Right atrium auricular region (tissue), 2 donors: ENCODE results near the gene AMOTL2. TPM values are rescaled to one million over a fixed set of nuclear protein-coding genes. Genes with fewer than 3 reads are reported as not detected.

ENCODE experiments used
- DNase-seq: peaks from one replicate; pipeline ENCODE4 v3.0.0-alpha.2; 2019; ENCODE audit warnings: low spot score
- H3K27ac ChIP-seq, 2 donors: fragments of 200-600 bp; sonication (generic); 1 replicate in 1 of 2; 2 replicates in 1 of 2; pipeline ENCODE4 v1.5.1; 2016 to 2019
- H3K27me3 ChIP-seq, 2 donors: fragments of 200-600 bp; sonication (generic); one replicate each; pipeline versions ENCODE4 v1.5.1 to v1.6.0; 2017 to 2019
- H3K36me3 ChIP-seq: fragments of 200-600 bp; sonication (generic); one replicate; pipeline ENCODE4 v1.5.1; 2016
- H3K4me1 ChIP-seq, 2 donors: fragments of 200-600 bp; sonication (generic); one replicate each; pipeline versions ENCODE4 v1.5.1 to v1.6.0; 2017 to 2019
- H3K4me3 ChIP-seq, 2 donors: fragments of 200-600 bp; sonication (generic); 1 replicate in 1 of 2; 2 replicates in 1 of 2; pipeline ENCODE4 v1.5.1; 2017 to 2019; ENCODE audit warnings: mild to moderate bottlenecking in 1 of 2, moderate library complexity in 1 of 2
- H3K9me3 ChIP-seq, 2 donors: fragments of 200-600 bp; sonication (generic); one replicate each; pipeline ENCODE4 v1.5.1; 2019
- total RNA-seq, 2 donors: library from RNA; depleted of rRNA; stranded (reverse); fragments of >200 nt; gene quantifications; one replicate each; pipeline ENCODE4 v1.1.0, GENCODE V29; 2016
- TF ChIP-seq, protein P1 (sequence below), 2 donors: fragments of 200-600 bp; sonication (generic); IDR thresholded peaks; one replicate each; pipeline ENCODE4 v1.5.1; 2019; ENCODE audit warnings: antibody characterized with exemption in 2 of 2

The AMOTL2 gene
- total RNA-seq = 100 to 1,000 TPM in 1 of 2 donors, 10 to 100 TPM in 1; 62.3 to 119 TPM

DNA sequence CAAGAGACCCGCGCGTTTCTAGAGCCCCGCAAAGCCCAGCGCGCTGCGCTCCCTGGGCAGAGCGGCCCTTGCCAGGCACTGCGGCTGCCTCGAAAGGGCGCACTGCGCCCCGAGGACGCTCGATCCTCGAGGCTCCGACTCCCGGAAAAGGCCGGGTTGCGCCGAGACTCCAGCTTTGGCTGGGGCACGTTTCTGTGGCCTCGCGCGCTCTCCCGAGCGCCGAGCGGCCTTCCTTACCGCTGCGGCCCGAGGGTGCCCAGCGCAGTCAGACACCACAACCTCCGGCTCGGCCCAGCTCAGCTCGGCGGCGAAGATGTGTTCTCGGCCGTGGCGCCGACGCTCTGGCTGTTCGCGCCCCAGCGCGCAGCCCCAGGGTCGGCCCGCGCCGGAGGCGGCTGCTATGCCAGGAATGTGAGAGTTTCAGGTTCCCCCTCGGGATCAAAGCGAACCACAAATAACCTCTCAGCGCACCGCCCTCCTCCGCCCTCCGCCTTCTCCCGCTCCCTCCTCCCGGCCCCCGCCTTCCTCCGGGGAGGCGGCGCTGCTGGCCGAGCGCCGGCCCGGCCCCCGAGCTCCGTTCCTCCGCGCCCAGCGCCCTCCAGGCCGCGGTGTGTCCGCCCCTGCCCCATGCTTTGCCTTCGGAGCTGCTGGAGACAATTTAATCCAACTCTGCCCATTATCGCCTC, at the start of gene AMOTL2:
AMOTL2 (minus strand) TSS at position 343 of the 686 bp plus-strand sequence. CDS start 3,014 bp downstream, outside the sequence.
- H3K27me3 ChIP-seq = no peaks in the 10 kb centered on the region
- peak within 1 kb of the TSS; percentile 87 to 99 for H3K4me3 ChIP-seq
- peaks cover 22% of the 10 kb centered on the region for H3K36me3 ChIP-seq
- H3K9me3 ChIP-seq = no peaks in the 10 kb centered on the region
- peak; percentile 93 for DNase-seq
- peak within 1 kb of the TSS; percentile 96 to 100 for H3K27ac ChIP-seq
- peaks cover 0 to 64% of the 10 kb centered on the region in 2 donors for H3K4me1 ChIP-seq
- TF ChIP-seq, protein P1, sequence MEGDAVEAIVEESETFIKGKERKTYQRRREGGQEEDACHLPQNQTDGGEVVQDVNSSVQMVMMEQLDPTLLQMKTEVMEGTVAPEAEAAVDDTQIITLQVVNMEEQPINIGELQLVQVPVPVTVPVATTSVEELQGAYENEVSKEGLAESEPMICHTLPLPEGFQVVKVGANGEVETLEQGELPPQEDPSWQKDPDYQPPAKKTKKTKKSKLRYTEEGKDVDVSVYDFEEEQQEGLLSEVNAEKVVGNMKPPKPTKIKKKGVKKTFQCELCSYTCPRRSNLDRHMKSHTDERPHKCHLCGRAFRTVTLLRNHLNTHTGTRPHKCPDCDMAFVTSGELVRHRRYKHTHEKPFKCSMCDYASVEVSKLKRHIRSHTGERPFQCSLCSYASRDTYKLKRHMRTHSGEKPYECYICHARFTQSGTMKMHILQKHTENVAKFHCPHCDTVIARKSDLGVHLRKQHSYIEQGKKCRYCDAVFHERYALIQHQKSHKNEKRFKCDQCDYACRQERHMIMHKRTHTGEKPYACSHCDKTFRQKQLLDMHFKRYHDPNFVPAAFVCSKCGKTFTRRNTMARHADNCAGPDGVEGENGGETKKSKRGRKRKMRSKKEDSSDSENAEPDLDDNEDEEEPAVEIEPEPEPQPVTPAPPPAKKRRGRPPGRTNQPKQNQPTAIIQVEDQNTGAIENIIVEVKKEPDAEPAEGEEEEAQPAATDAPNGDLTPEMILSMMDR (IDR thresholded peaks at IDR 0.05) = no peak

DNA sequence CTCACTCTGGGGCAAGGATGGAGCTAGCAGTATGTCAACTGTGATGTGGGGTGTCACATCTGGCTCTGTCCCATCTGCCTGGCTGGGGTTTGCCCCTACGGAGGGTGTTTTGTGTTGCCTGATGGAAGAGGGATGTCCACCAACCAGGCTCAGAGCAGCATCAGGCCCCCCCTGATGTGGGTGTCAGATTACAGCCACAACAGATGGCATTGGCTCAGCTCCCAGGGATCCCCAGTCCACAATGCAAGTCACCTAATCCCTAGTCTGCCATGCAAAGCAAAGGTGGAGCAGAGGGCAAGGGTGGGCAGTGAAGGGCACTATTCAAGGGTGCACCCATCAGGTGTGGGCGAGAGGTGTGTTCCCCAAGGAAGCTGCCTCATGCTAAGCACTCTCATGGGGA, 48.9 kb upstream of the AMOTL2 start:
- no peaks in the 10 kb centered on the region for H3K4me1 ChIP-seq
- no peaks in the 10 kb centered on the region for H3K9me3 ChIP-seq
- TF ChIP-seq, protein P1 (IDR thresholded peaks at IDR 0.05) = no peak
- DNase-seq = no peak
- no peaks in the 10 kb centered on the region for H3K27me3 ChIP-seq
- H3K36me3 ChIP-seq = no peaks in the 10 kb centered on the region
- no peak overlapping the region for H3K4me3 ChIP-seq
- H3K27ac ChIP-seq = no peak overlapping the region

DNA sequence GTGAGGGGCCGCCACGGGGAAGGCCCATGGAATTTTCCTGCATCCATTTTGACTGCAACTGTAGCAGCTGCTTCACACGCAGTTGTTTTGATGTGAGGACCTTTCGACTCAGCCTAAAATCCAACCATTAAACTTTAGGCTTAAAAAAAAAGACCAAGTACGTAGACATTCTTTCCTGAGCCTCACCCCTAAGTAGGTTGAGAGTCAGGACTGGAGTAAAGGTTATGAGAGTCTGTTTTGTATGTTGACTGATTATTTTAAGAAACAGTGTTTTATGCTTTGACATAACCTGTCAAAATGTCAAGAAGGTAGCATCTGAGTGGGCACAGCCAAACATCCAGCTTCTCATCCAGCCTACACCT, 45.7 kb upstream of the AMOTL2 start:
- DNase-seq = no peak
- TF ChIP-seq, protein P1 (IDR thresholded peaks at IDR 0.05) = no peak
- no peak overlapping the region for H3K4me3 ChIP-seq
- H3K36me3 ChIP-seq = no peaks in the 10 kb centered on the region
- no peaks in the 10 kb centered on the region for H3K27me3 ChIP-seq
- no peaks in the 10 kb centered on the region for H3K4me1 ChIP-seq
- no peak overlapping the region for H3K27ac ChIP-seq
- H3K9me3 ChIP-seq = no peaks in the 10 kb centered on the region

DNA sequence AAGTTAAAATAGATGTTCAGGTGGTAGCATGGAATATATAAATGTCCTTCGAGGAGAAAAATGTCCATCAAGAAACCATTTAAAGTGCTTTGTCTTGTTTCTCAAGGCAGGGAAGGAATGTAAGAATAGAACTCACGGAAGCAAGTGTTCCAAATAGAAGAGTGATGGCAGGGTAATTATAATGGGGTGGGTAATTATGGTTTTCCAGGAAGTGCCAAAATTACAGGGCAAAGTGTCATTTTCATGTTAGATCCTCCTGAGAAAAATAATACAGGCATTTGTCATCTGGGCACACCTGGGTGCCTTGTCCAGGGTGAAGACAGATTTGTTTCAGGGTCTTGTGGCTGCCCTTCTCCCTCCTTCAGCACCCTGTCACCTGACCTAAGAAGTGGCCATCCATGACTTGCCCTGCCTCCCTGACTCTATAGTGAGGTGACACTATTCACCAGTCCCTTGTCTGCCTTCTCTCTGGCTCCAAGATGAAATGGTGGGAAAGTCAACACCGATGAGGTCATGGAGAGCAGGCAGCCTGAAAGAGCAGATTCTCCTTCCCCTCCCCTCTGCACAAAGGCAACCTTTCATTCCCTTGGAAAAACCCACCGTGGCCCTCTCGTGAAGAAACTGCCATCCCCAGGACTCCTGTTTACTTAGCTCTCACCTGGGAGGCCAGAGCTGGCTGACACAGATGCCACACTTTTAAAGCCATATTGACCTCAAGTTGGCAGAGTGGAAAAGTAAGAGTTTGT, 45.1 kb upstream of the AMOTL2 start:
- Histone ChIP-seq H3K27me3 (no peaks in the 10 kb centered on the region), H3K27ac (no peak overlapping the region), H3K4me3 (no peak overlapping the region), H3K36me3 (no peaks in the 10 kb centered on the region), H3K4me1 (no peaks in the 10 kb centered on the region), H3K9me3 (no peaks in the 10 kb centered on the region)
- DNase-seq = no peak
- TF ChIP-seq, protein P1 (IDR thresholded peaks at IDR 0.05) = no peak

DNA sequence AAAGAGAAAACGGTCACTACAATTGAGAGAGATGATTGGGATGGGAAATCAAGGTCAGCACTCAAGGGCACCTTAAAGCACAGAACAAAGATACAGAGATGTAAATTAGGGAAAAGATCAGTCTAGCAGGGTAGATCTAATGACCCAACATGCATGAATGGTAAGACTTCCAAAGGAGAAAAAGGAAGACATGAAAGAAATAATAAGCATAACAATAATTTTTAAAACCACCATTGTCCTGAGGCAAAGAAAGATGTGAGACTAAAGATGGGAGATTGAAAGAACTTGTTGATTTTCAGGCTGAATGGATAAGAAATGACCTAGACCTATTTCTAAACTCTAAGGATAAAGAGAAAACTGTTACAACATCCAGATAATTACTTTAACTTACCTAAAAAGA, 34.8 kb upstream of the AMOTL2 start:
- DNase-seq = no peak
- Histone ChIP-seq H3K36me3 (no peaks in the 10 kb centered on the region), H3K27me3 (no peaks in the 10 kb centered on the region), H3K9me3 (no peaks in the 10 kb centered on the region), H3K4me3 (no peak overlapping the region), H3K27ac (no peak overlapping the region), H3K4me1 (peaks cover 0 to 16% of the 10 kb centered on the region in 2 donors)
- TF ChIP-seq, protein P1 (IDR thresholded peaks at IDR 0.05) = no peak
